MCF 10A (cell line): ENCODE results near the gene PPP6R2. TPM values are rescaled to one million over a fixed set of nuclear protein-coding genes. Genes with fewer than 3 reads are reported as not detected.

ENCODE experiments used
- BruUV-seq: library from RNA; stranded (reverse); fragments of 400-500 nt; replicated peaks from 2 replicates; lab custom pipeline; 2021; lab: Mats Ljungman, UMichigan
- CTCF ChIA-PET: fragments of 300-600 bp; sonication (Branson Sonifier 250); formaldehyde crosslinking; extraction: SDS; loops from one replicate; lab custom pipeline; 2021; ENCODE audit warnings: antibody characterized with exemption, inconsistent platforms; lab: Yijun Ruan, JAX
- POLR2A ChIA-PET: fragments of 300-600, 350-650 bp; sonication (Branson Sonifier 250); formaldehyde crosslinking; extraction: SDS; loops from one replicate; lab custom pipeline; 2020; ENCODE audit warnings: antibody characterized with exemption, inconsistent platforms; lab: Yijun Ruan, JAX
- DNase-seq: peaks from one replicate; pipeline ENCODE4 v3.0.0-alpha.2; 2018; ENCODE audit not compliant: unreplicated experiment
- H3K27ac Mint-ChIP-seq: one replicate; pipeline ENCODE4 v1.8.0; 2022; ENCODE audit warnings: mild to moderate bottlenecking, low read depth, mixed read lengths; ENCODE audit not compliant: unreplicated experiment
- H3K27me3 Mint-ChIP-seq: one replicate; pipeline ENCODE4 v1.8.0; 2022; ENCODE audit warnings: mixed read lengths; ENCODE audit not compliant: insufficient read depth, unreplicated experiment
- H3K36me3 Mint-ChIP-seq: one replicate; pipeline ENCODE4 v1.8.0; 2022; ENCODE audit warnings: mild to moderate bottlenecking, moderate library complexity, mixed read lengths; ENCODE audit not compliant: insufficient read depth, unreplicated experiment
- H3K4me1 Mint-ChIP-seq: one replicate; pipeline ENCODE4 v1.8.0; 2022; ENCODE audit warnings: mixed read lengths; ENCODE audit not compliant: insufficient read depth, unreplicated experiment
- H3K4me3 Mint-ChIP-seq: one replicate; pipeline ENCODE4 v1.8.0; 2022; ENCODE audit warnings: mild to moderate bottlenecking, moderate library complexity, mixed read lengths; ENCODE audit not compliant: unreplicated experiment
- H3K9me3 Mint-ChIP-seq: one replicate; pipeline ENCODE4 v1.8.0; 2022; ENCODE audit warnings: mixed read lengths; ENCODE audit not compliant: unreplicated experiment
- CTCF ChIP-seq: fragments of 200-600 bp; IDR thresholded peaks from one replicate; pipeline ENCODE4 v1.8.0; 2022; ENCODE audit warnings: antibody characterized with exemption, mild to moderate bottlenecking; ENCODE audit not compliant: unreplicated experiment
- intact Hi-C: fragments of 100-400 bp; cut with micrococcal nuclease; formaldehyde crosslinking; loops from 2 replicates; pipeline ENCODE4 v1.14.1; 2022
- total RNA-seq: library from RNA; stranded (reverse); gene quantifications from 2 replicates; pipeline ENCODE4 v1.2.3, GENCODE V29; 2022

The PPP6R2 gene
- total RNA-seq, 1 experiment from 2014 or later: 30.1 TPM

- POLR2A ChIA-PET: no interaction called here
- Mint-ChIP-seq H3K27me3 (no peaks in the 10 kb centered on the region), H3K4me3 (no peak overlapping the region), H3K4me1 (peaks cover under 1% of the 10 kb centered on the region), H3K27ac (peak overlapping the region; percentile 44), H3K36me3 (peaks cover 57% of the 10 kb centered on the region), H3K9me3 (no peaks in the 10 kb centered on the region)
- intact Hi-C loops: no loop called here
- no TSS peak for BruUV-seq
- no peak for DNase-seq
- CTCF ChIA-PET: interaction anchor here (0.5 to 1.3 kb wide), 5 partner anchors 21 to 218 kb away, joined by 3 to 4 read pairs (median 3); partner anchors contain the start of gene SCO2
- TF ChIP-seq CTCF: no peak
Measured at GRCh38 chr22:50400406-50400805, 57.3 kb downstream of the PPP6R2 start.

GRCh38 chr22:50400931-50401330 lies 57.8 kb downstream of the PPP6R2 start:
- CTCF ChIA-PET: interaction anchor here (0.6 to 1.0 kb wide), 2 partner anchors 20 to 50 kb away, joined by 3 to 4 read pairs; no protein-coding TSS in a partner anchor

GRCh38 chr22:50401907-50402306 lies 58.8 kb downstream of the PPP6R2 start:
- intact Hi-C loops: no loop called here
- no peak for DNase-seq
- ChIA-PET CTCF (no interaction called here), POLR2A (no interaction called here)
- Mint-ChIP-seq H3K9me3 (no peaks in the 10 kb centered on the region), H3K36me3 (peaks cover 50% of the 10 kb centered on the region), H3K27me3 (no peaks in the 10 kb centered on the region), H3K4me3 (no peak overlapping the region), H3K27ac (no peak overlapping the region), H3K4me1 (no peaks in the 10 kb centered on the region)
- BruUV-seq: no TSS peak
- no peak for TF ChIP-seq CTCF

More at GRCh38 chr22:50400931-50401330, 57.8 kb downstream of the PPP6R2 start:
- DNase-seq: no peak
- Mint-ChIP-seq H3K27ac (no peak overlapping the region), H3K27me3 (no peaks in the 10 kb centered on the region), H3K4me1 (no peaks in the 10 kb centered on the region), H3K4me3 (no peak overlapping the region), H3K36me3 (peaks cover 55% of the 10 kb centered on the region), H3K9me3 (no peaks in the 10 kb centered on the region)
- intact Hi-C loops: no loop called here
- no peak for TF ChIP-seq CTCF
- POLR2A ChIA-PET: no interaction called here
- BruUV-seq: no TSS peak

DNA sequence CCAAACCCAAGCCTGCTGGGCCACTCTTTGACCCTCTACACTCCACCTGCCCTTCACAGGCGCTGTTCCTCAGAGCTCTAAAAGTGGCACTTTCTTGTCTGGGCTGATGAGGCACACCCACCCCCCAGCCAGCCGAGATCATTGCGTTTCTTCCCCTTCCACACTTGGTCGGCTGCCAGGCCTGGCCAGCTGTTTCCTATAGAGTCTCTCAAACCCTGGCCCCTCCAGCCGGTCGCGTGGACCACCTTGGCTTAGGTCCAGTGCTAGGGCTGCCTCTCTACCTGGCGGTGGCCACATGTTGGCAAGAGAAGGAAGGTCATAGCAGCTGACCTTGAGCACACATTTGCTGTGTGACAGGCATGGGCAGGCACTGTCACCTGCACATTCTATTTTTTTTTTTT lies 60.6 kb downstream of the PPP6R2 start:
- Mint-ChIP-seq H3K9me3 (no peaks in the 10 kb centered on the region), H3K4me1 (no peaks in the 10 kb centered on the region), H3K4me3 (no peak overlapping the region), H3K36me3 (peaks cover 57% of the 10 kb centered on the region), H3K27me3 (no peaks in the 10 kb centered on the region), H3K27ac (peak overlapping the region; percentile 74)
- BruUV-seq: no TSS peak
- ChIA-PET CTCF (interaction anchor here (0.6 to 0.9 kb wide), 3 partner anchors 11 to 217 kb away, joined by 3 read pairs; no protein-coding TSS in a partner anchor), POLR2A (no interaction called here)
- DNase-seq: no peak
- TF ChIP-seq CTCF: no peak
- intact Hi-C loops: no loop called here
